Panc1 (cell line): ENCODE results near the gene SNRNP25. TPM values are rescaled to one million over a fixed set of nuclear protein-coding genes. Genes with fewer than 3 reads are reported as not detected.

ENCODE experiments used
- ATAC-seq: fragments of 200-7000 bp; cut with Tn5 transposase; 2 replicates; pipeline ENCODE4 v1.9.1; 2020; ENCODE audit warnings: mild to moderate bottlenecking, moderate library complexity
- BruUV-seq: library from RNA; stranded (reverse); fragments of 400-500 nt; replicated peaks from 2 replicates; lab custom pipeline; 2021; lab: Mats Ljungman, UMichigan
- CTCF ChIA-PET: fragments of 300-600 bp; sonication (Branson Sonifier 250); formaldehyde crosslinking; loops from one replicate; lab custom pipeline; 2022; ENCODE audit warnings: antibody characterized with exemption; lab: Charles Lee
- POLR2A ChIA-PET: fragments of 300-600 bp; sonication (Branson Sonifier 250); formaldehyde crosslinking; loops from one replicate; lab custom pipeline; 2022; ENCODE audit warnings: antibody characterized with exemption; lab: Charles Lee
- DNase-seq: peaks from one replicate; pipeline ENCODE4 v3.0.0-alpha.2; 2010; ENCODE audit warnings: low read depth, low spot score
- H3K27ac ChIP-seq: 2 replicates; pipeline ENCODE4 v1.5.1; 2011; ENCODE audit warnings: mild to moderate bottlenecking, low read length, inconsistent platforms
- H3K27me3 ChIP-seq: fragments of 200-500 bp; sonication (Bioruptor generic); 2 replicates; pipeline ENCODE4 v1.6.0; 2014; ENCODE audit warnings: low read length, inconsistent platforms; ENCODE audit not compliant: control insufficient read depth, insufficient read depth
- H3K36me3 ChIP-seq: fragments of 200-500 bp; sonication (Bioruptor generic); 2 replicates; pipeline ENCODE4 v1.5.1; 2014; ENCODE audit warnings: inconsistent platforms, mild to moderate bottlenecking, low read length, moderate library complexity; ENCODE audit not compliant: control insufficient read depth, insufficient read depth
- H3K4me1 ChIP-seq: 2 replicates; pipeline ENCODE4 v1.5.1; 2011; ENCODE audit warnings: inconsistent platforms, mild to moderate bottlenecking, low read length, moderate library complexity; ENCODE audit not compliant: control insufficient read depth, insufficient read depth
- H3K4me3 ChIP-seq, 2 experiments: 2 replicates each; pipeline ENCODE4 v1.5.1; 2011 to 2012; ENCODE audit warnings: low read depth in 2 of 2, low read length in 2 of 2, mild to moderate bottlenecking in 2 of 2, inconsistent platforms in 1 of 2, moderate library complexity in 1 of 2
- H3K9me3 ChIP-seq: fragments of 200-500 bp; sonication (Bioruptor generic); 2 replicates; pipeline ENCODE4 v1.5.1; 2014; ENCODE audit warnings: low read depth, mild to moderate bottlenecking, inconsistent platforms, low read length, moderate library complexity; ENCODE audit not compliant: control insufficient read depth, insufficient read depth
- POLR2AphosphoS5 ChIP-seq: IDR thresholded peaks from 2 replicates; pipeline ENCODE4 v1.6.1; 2012; ENCODE audit warnings: mild to moderate bottlenecking, low read depth, low read length, moderate library complexity
- SIN3A ChIP-seq: IDR thresholded peaks from 2 replicates; pipeline ENCODE4 v1.6.1; 2012; ENCODE audit warnings: low read depth, mild to moderate bottlenecking, low read length, moderate library complexity, borderline replicate concordance; ENCODE audit not compliant: insufficient read depth
- TCF7L2 ChIP-seq: IDR thresholded peaks from 2 replicates; pipeline ENCODE4 v1.6.1; 2011; ENCODE audit warnings: mild to moderate bottlenecking, low read depth, low read length, inconsistent platforms
- in situ Hi-C: cut with HindIII; loops from 2 replicates; pipeline ENCODE4 v1.10.0; 2016; ENCODE audit warnings: low sequenced_read_pairs, low pct_unique_long_range_greater_than_20kb
- intact Hi-C: fragments of 100-400 bp; cut with micrococcal nuclease; formaldehyde crosslinking; loops from one replicate; pipeline ENCODE4 v1.10.0; 2022; ENCODE audit not compliant: unreplicated experiment
- total RNA-seq: library from RNA; stranded (reverse); gene quantifications from one replicate; pipeline ENCODE4 v1.2.1, GENCODE V29; 2021; ENCODE audit not compliant: unreplicated experiment
- TF ChIP-seq, protein P1 (sequence below): fragments of 450-650 bp; IDR thresholded peaks from 2 replicates; pipeline ENCODE4 v1.5.1; 2017; ENCODE audit warnings: mild to moderate bottlenecking
- TF ChIP-seq, protein P2 (sequence below), 2 experiments: IDR thresholded peaks; 2 replicates each; pipeline ENCODE4 v1.6.1; 2011 to 2012; ENCODE audit warnings: low read depth in 2 of 2, control low read depth in 1 of 2, low read length in 1 of 2, mild to moderate bottlenecking in 1 of 2, moderate library complexity in 1 of 2; ENCODE audit not compliant: insufficient read depth in 1 of 2

SNRNP25 gene
- total RNA-seq, 1 experiment from 2014 or later, result 83.5 TPM

DNA sequence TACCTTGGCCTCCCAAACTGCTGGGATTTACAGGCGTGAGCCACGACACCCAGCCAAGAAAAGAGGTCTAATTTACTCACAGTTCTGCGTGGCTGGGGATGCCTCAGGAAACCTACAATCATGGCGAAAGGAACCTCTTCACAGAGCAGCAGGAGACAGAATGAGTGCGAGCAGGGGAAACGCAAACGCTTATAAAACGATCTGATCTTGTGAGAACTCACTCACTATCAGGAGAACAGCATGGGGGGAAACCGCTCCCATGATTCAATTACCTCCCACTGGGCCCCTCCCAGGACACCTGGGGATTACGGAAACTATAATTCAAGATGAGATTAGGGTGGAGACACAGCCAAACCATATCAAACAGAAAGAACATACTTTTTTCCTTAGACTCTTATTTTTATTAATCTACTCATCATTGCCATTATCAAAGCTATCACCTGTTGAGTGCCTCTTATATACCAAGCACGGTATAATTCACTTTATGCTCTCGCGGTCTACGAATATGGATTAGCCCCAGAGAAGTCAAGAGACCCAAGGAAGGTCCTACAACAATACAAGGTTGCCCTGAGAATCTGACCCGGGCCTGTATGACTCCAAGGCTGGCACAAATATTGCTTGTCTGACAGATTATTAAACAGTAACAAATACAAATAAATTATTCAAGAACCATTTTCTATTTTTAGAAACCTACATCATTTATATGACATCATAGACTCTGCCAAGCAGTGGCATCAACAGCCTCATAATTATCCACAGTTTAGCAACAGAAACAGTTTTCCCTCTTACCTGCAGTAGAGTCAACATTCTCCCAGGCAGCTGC, 2.6 kb upstream of the SNRNP25 start:
- ATAC-seq (no peak), DNase-seq (no peak)
- Histone ChIP-seq H3K36me3 (peaks cover 5% of the 10 kb centered on the region), H3K4me3 (no peak overlapping the region), H3K27ac (no peak overlapping the region), H3K9me3 (no peaks in the 10 kb centered on the region), H3K4me1 (peaks cover 3% of the 10 kb centered on the region; the same call in 1 of the 2 replicates), H3K27me3 (no peaks in the 10 kb centered on the region)
- TSS peak; percentile 86 for BruUV-seq
- intact Hi-C loops, result no loop called here
- no peak for TF ChIP-seq SIN3A
- TF ChIP-seq TCF7L2, result no peak
- TF ChIP-seq POLR2AphosphoS5, result no peak
- ChIA-PET CTCF (no interaction called here), POLR2A (interaction anchor here (0.7 kb wide), 1 partner anchor 31 kb away, joined by 6 read pairs; no protein-coding TSS in a partner anchor)
- in situ Hi-C loops, result no loop called here

DNA sequence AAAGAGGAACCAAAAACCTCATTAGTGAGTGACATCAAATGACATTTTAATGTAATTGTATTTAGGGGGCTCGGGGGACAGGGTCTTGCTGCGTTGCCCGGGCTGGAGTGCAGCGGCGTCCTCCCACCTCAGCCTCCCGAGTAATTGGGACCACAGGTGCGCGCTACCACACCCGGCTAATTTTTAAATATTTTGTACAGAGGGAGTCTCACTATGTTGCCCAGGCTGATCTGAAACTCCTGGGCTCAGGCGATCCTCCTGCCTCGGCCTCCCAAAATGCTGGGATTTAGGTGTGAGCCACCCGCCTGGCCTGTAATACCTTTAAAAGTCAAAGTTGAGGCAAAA, 581 bp downstream of the SNRNP25 start:
- no peaks in the 10 kb centered on the region for H3K27me3 ChIP-seq
- TSS peak; percentile 74 for BruUV-seq
- H3K9me3 ChIP-seq, result no peaks in the 10 kb centered on the region
- intact Hi-C loops, result no loop called here
- H3K4me1 ChIP-seq, result peaks cover 3% of the 10 kb centered on the region; the same call in 1 of the 2 replicates
- in situ Hi-C loops, result no loop called here
- peak overlapping the region; percentile 77 for H3K27ac ChIP-seq
- ATAC-seq (no peak), DNase-seq (no peak)
- TF ChIP-seq, protein P1, sequence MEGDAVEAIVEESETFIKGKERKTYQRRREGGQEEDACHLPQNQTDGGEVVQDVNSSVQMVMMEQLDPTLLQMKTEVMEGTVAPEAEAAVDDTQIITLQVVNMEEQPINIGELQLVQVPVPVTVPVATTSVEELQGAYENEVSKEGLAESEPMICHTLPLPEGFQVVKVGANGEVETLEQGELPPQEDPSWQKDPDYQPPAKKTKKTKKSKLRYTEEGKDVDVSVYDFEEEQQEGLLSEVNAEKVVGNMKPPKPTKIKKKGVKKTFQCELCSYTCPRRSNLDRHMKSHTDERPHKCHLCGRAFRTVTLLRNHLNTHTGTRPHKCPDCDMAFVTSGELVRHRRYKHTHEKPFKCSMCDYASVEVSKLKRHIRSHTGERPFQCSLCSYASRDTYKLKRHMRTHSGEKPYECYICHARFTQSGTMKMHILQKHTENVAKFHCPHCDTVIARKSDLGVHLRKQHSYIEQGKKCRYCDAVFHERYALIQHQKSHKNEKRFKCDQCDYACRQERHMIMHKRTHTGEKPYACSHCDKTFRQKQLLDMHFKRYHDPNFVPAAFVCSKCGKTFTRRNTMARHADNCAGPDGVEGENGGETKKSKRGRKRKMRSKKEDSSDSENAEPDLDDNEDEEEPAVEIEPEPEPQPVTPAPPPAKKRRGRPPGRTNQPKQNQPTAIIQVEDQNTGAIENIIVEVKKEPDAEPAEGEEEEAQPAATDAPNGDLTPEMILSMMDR, result no peak
- no peak for TF ChIP-seq SIN3A
- TF ChIP-seq TCF7L2, result no peak
- no peak for TF ChIP-seq POLR2AphosphoS5
- TF ChIP-seq, protein P2, sequence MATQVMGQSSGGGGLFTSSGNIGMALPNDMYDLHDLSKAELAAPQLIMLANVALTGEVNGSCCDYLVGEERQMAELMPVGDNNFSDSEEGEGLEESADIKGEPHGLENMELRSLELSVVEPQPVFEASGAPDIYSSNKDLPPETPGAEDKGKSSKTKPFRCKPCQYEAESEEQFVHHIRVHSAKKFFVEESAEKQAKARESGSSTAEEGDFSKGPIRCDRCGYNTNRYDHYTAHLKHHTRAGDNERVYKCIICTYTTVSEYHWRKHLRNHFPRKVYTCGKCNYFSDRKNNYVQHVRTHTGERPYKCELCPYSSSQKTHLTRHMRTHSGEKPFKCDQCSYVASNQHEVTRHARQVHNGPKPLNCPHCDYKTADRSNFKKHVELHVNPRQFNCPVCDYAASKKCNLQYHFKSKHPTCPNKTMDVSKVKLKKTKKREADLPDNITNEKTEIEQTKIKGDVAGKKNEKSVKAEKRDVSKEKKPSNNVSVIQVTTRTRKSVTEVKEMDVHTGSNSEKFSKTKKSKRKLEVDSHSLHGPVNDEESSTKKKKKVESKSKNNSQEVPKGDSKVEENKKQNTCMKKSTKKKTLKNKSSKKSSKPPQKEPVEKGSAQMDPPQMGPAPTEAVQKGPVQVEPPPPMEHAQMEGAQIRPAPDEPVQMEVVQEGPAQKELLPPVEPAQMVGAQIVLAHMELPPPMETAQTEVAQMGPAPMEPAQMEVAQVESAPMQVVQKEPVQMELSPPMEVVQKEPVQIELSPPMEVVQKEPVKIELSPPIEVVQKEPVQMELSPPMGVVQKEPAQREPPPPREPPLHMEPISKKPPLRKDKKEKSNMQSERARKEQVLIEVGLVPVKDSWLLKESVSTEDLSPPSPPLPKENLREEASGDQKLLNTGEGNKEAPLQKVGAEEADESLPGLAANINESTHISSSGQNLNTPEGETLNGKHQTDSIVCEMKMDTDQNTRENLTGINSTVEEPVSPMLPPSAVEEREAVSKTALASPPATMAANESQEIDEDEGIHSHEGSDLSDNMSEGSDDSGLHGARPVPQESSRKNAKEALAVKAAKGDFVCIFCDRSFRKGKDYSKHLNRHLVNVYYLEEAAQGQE (IDR thresholded peaks at IDR 0.05; ENCODE audit: insufficient read depth in 1 of 2, low read depth in 2 of 2, low read length in 1 of 2), result no peak
- CTCF ChIA-PET, result no interaction called here
- H3K36me3 ChIP-seq, result no peaks in the 10 kb centered on the region; the same call in 1 of the 2 replicates
- H3K4me3 ChIP-seq, result peak overlapping the region; percentile 81 to 91
- POLR2A ChIA-PET, result no interaction called here
